Mesendoderm (in vitro differentiated cells): ENCODE data around the gene OR11H7.
"Not testable (repeated sequence)": the region's sequence is repeated elsewhere in the genome, so short reads cannot be mapped to it uniquely, and the experiment has no call there.

Experiments
- DNase-seq: peaks from one replicate; pipeline ENCODE4 v3.0.0; 2013
- H2AK5ac ChIP-seq: 2 replicates; pipeline ENCODE4 v1.6.1; 2013; ENCODE audit warnings: low read length, inconsistent platforms
- H2BK120ac ChIP-seq: 2 replicates; pipeline ENCODE4 v1.6.1; 2013; ENCODE audit warnings: low read depth, mild to moderate bottlenecking, low read length, moderate library complexity, mixed read lengths
- H2BK15ac ChIP-seq: replicated peaks from 2 replicates; pipeline ENCODE4 v1.6.1; 2013; ENCODE audit warnings: low read depth, mild to moderate bottlenecking, moderate library complexity
- H2BK5ac ChIP-seq: 2 replicates; pipeline ENCODE4 v1.6.1; 2013; ENCODE audit warnings: low read length, inconsistent platforms
- H3K18ac ChIP-seq: 2 replicates; pipeline ENCODE4 v1.6.1; 2013; ENCODE audit warnings: mild to moderate bottlenecking, low read length, mixed read lengths
- H3K23ac ChIP-seq: one replicate; pipeline ENCODE4 v1.6.1; 2013; ENCODE audit warnings: low read length
- H3K27ac ChIP-seq: 2 replicates; pipeline ENCODE4 v1.5.1; 2013; ENCODE audit warnings: low read depth, mild to moderate bottlenecking, inconsistent platforms, low read length, moderate library complexity
- H3K27me3 ChIP-seq: 2 replicates; pipeline ENCODE4 v1.6.1; 2013; ENCODE audit warnings: low read length, control low read depth, mild to moderate bottlenecking, inconsistent platforms; ENCODE audit not compliant: insufficient read depth, poor library complexity
- H3K36me3 ChIP-seq: 2 replicates; pipeline ENCODE4 v1.6.1; 2013; ENCODE audit warnings: low read length, inconsistent platforms; ENCODE audit not compliant: control insufficient read depth, insufficient read depth
- H3K4ac ChIP-seq: one replicate; pipeline ENCODE4 v1.6.1; 2013; ENCODE audit warnings: low read depth, mild to moderate bottlenecking, low read length, moderate library complexity
- H3K4me1 ChIP-seq: 2 replicates; pipeline ENCODE4 v1.6.1; 2013; ENCODE audit warnings: low read depth, low read length, inconsistent platforms; ENCODE audit not compliant: control insufficient read depth
- H3K4me2 ChIP-seq: 2 replicates; pipeline ENCODE4 v1.6.1; 2013; ENCODE audit warnings: low read length
- H3K4me3 ChIP-seq: 2 replicates; pipeline ENCODE4 v1.5.1; 2013; ENCODE audit warnings: mild to moderate bottlenecking, low read length
- H3K56ac ChIP-seq: one replicate; pipeline ENCODE4 v1.6.1; 2013; ENCODE audit warnings: low read length
- H3K79me1 ChIP-seq: 2 replicates; pipeline ENCODE4 v1.6.1; 2013; ENCODE audit warnings: low read length, inconsistent platforms
- H3K79me2 ChIP-seq: 2 replicates; pipeline ENCODE4 v1.6.1; 2013; ENCODE audit warnings: mild to moderate bottlenecking, low read length; ENCODE audit not compliant: control insufficient read depth, insufficient read depth
- H3K9ac ChIP-seq: 2 replicates; pipeline ENCODE4 v1.6.1; 2013; ENCODE audit warnings: low read length, inconsistent platforms
- H4K5ac ChIP-seq: one replicate; pipeline ENCODE4 v1.6.1; 2013; ENCODE audit warnings: low read length
- H4K8ac ChIP-seq: one replicate; pipeline ENCODE4 v1.6.1; 2013; ENCODE audit warnings: low read depth, mild to moderate bottlenecking, control low read depth, low read length, moderate library complexity
- WGBS: extraction: QIAGEN DNeasy Blood & Tissue Kit; methylation state at CpG from one replicate; pipeline ENCODE4 v1.1.7; 2013; ENCODE audit warnings: low lambda C conversion rate, missing lambda C conversion rate; ENCODE audit not compliant: insufficient coverage; ENCODE audit errors: extremely low coverage; 5-methylcytosine and 5-hydroxymethylcytosine counted together

Gene OR11H7

DNA sequence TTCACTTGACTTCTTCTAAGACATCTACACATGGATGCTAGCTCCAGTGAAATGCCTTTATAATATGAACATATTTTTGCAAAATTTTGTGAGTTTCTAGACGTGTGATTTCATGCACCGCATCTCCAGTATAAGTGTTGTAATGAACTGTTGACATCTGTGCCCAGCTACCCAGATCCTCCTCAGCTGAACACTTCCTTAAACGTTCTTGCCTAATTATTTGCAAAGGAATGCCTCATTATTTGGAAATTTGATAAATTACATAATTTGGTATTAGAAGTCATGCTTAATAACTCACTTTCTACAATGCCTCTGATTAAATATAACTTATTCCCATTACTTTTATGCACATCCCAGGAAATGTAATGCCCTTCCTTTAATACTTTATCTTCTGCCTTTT lies 24.1 kb upstream of the OR11H7 start:
- Histone ChIP-seq H2BK15ac (no peak overlapping the region), H3K18ac (no peak overlapping the region), H3K4me2 (no peak overlapping the region), H2AK5ac (no peak overlapping the region), H3K4ac (no peak overlapping the region), H3K23ac (no peak overlapping the region), H4K5ac (no peak overlapping the region), H2BK120ac (no peak overlapping the region), H3K9ac (no peak overlapping the region), H2BK5ac (no peak overlapping the region), H3K79me2 (no peaks in the 10 kb centered on the region), H3K79me1 (no peaks in the 10 kb centered on the region), H3K36me3 (no peaks in the 10 kb centered on the region), H3K27me3 (no peaks in the 10 kb centered on the region), H4K8ac (no peak overlapping the region), H3K27ac (no peak overlapping the region), H3K56ac (no peak overlapping the region), H3K4me1 (no peaks in the 10 kb centered on the region), H3K4me3 (no peak overlapping the region)
- no CpG with 5 or more reads among the region's 3 CpGs for WGBS
- DNase-seq: no peak

DNA sequence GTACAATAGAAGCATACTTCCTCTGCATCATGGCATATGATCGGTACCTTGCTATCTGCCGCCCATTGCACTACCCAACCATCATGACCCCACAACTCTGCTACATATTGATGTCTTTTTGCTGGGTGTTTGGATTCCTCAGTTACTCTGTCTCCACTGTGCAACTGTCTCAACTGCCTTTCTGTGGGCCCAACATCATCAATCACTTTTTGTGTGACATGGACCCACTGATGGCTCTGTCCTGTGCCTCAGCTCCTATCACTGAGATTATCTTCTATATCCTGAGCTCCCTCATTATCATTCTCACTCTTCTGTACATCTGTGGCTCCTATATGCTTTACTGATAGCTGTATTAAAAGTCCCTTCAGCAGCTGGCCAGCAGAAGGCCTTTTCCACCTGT lies 19.2 kb upstream of the OR11H7 start:
- Histone ChIP-seq H3K4me3 (no peak overlapping the region), H3K79me2 (no peaks in the 10 kb centered on the region), H2AK5ac (no peak overlapping the region), H4K8ac (no peak overlapping the region), H3K36me3 (no peaks in the 10 kb centered on the region), H2BK15ac (no peak overlapping the region), H3K18ac (no peak overlapping the region), H3K27me3 (no peaks in the 10 kb centered on the region), H3K23ac (no peak overlapping the region), H2BK5ac (no peak overlapping the region), H3K4ac (no peak overlapping the region), H3K56ac (no peak overlapping the region), H3K9ac (no peak overlapping the region), H3K4me2 (no peak overlapping the region), H3K4me1 (no peaks in the 10 kb centered on the region), H2BK120ac (no peak overlapping the region), H3K27ac (no peak overlapping the region), H4K5ac (no peak overlapping the region), H3K79me1 (no peaks in the 10 kb centered on the region)
- no CpG with 5 or more reads among the region's 2 CpGs for WGBS
- DNase-seq: no peak

DNA sequence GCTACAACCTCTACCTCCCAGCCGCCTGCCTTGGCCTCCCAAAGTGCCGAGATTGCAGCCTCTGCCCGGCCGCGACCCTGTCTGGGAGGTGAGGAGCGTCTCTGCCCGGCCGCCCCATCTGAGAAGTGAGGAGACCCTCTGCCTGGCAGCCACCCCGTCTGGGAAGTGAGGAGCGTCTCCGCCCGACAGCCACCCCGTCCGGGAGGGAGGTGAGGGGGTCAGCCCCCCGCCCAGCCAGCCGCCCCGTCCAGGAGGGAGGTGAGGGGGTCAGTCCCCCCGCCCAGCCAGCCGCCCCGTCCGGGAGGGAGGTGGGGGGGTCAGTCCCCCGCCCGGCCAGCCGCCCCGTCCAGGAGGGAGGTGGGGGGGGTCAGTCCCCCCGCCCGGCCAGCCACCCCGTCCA lies 16.4 kb upstream of the OR11H7 start:
- not testable (repeated sequence) for H2BK15ac ChIP-seq, H3K79me2 ChIP-seq, H2BK5ac ChIP-seq, H2BK120ac ChIP-seq, H3K4me2 ChIP-seq, H4K5ac ChIP-seq, H3K23ac ChIP-seq, H3K4me3 ChIP-seq, H3K56ac ChIP-seq, H3K27ac ChIP-seq, H2AK5ac ChIP-seq, H3K36me3 ChIP-seq, H4K8ac ChIP-seq, H3K9ac ChIP-seq, H3K4ac ChIP-seq, H3K18ac ChIP-seq, DNase-seq, H3K4me1 ChIP-seq, H3K27me3 ChIP-seq, H3K79me1 ChIP-seq
- no CpG with 5 or more reads among the region's 28 CpGs for WGBS

DNA sequence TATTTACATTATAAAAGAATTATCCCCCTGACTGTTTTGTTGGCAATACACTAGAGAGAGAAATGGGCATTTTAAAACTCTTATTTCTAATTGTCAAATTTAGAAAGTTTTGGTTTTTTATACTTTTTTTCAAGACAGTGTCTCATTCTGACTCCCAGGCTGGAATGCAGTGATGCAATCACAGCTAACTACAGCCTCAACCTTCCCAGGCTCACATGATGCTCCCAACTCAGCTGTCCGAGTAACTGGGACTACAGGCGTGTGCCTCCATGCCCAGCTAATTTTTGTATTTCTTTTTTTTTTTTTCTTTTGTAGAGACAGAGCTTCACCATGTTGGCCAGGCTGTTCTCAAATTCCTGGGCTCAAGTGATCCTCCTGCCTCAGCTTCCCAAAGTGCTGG lies 13.6 kb upstream of the OR11H7 start:
- Histone ChIP-seq H2BK15ac (no peak overlapping the region), H3K56ac (no peak overlapping the region), H3K4ac (no peak overlapping the region), H3K4me3 (no peak overlapping the region), H3K27ac (no peak overlapping the region), H3K79me2 (no peaks in the 10 kb centered on the region), H3K36me3 (no peaks in the 10 kb centered on the region), H3K79me1 (no peaks in the 10 kb centered on the region), H3K4me1 (no peaks in the 10 kb centered on the region), H3K23ac (no peak overlapping the region), H4K8ac (no peak overlapping the region), H4K5ac (no peak overlapping the region), H2AK5ac (no peak overlapping the region), H2BK5ac (no peak overlapping the region), H3K27me3 (no peaks in the 10 kb centered on the region), H3K4me2 (no peak overlapping the region), H2BK120ac (no peak overlapping the region), H3K9ac (no peak overlapping the region), H3K18ac (no peak overlapping the region)
- DNase-seq: no peak
- no CpG with 5 or more reads among the region's 2 CpGs for WGBS

DNA sequence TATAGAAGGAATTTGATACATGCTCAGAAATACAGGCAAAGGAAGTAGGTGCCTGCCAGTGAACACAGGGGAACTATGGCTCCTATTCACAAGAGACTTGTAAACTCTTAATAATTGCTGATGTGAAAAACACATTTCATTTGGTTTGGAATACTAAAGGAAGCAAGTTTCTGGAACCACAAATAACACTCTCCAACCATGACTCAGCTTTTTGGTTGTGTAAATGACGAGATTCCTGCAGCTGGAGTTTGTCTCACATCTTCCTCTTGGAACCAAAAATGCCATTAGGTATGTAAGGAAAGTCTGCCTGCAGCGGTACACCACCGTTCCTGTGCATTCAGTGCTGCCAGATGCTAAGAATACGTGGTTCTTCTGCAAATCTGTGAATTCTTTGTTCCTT lies 9.7 kb upstream of the OR11H7 start:
- Histone ChIP-seq H4K8ac (no peak overlapping the region), H3K56ac (no peak overlapping the region), H3K9ac (no peak overlapping the region), H3K18ac (no peak overlapping the region), H2BK5ac (no peak overlapping the region), H2BK120ac (no peak overlapping the region), H3K23ac (no peak overlapping the region), H3K27me3 (no peaks in the 10 kb centered on the region), H3K4me1 (no peaks in the 10 kb centered on the region), H3K36me3 (no peaks in the 10 kb centered on the region), H4K5ac (no peak overlapping the region), H3K4me2 (no peak overlapping the region), H2BK15ac (no peak overlapping the region), H3K27ac (no peak overlapping the region), H3K4ac (no peak overlapping the region), H3K79me1 (no peaks in the 10 kb centered on the region), H3K79me2 (no peaks in the 10 kb centered on the region), H2AK5ac (no peak overlapping the region), H3K4me3 (no peak overlapping the region)
- no CpG with 5 or more reads among the region's 4 CpGs for WGBS
- DNase-seq: no peak

DNA sequence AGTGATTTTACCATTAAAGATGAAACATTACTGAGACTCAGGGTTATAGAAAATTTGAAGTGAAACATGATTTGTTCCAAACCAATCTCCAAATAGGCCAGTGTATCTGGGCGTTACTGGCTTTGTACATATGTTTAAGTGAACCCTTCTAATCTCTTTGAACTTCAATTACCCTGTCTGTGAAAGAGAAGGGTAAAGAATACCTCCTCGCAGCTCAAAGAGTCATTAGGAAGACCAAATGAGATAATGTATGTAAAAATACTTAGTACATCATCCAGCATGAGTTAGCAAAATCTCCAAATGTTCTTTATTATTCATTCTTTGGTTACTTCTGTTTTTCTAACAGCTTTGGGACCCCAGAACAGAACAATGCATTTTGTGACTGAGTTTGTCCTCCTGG lies 5.4 kb upstream of the OR11H7 start, which contains the start of gene OR11H6:
TSS of gene OR11H6 (plus strand) at position 301 of the 400 bp plus-strand sequence. CDS start at position 301, 0 bp downstream.
- no peak within 1 kb of the TSS for H3K23ac ChIP-seq
- no CpG with 5 or more reads among the region's 2 CpGs for WGBS

More for the DNA sequence above, 5.4 kb upstream of the OR11H7 start, which contains the start of gene OR11H6:
- H3K36me3 ChIP-seq: no peaks in the 10 kb centered on the region
- H3K79me2 ChIP-seq: no peaks in the 10 kb centered on the region
- H4K5ac ChIP-seq: no peak within 1 kb of the TSS
- H3K4ac ChIP-seq: no peak within 1 kb of the TSS
- H3K4me2 ChIP-seq: no peak within 1 kb of the TSS
- H3K27ac ChIP-seq: no peak within 1 kb of the TSS
- no peaks in the 10 kb centered on the region for H3K27me3 ChIP-seq
- no peak within 1 kb of the TSS for H4K8ac ChIP-seq
- H2BK15ac ChIP-seq: no peak within 1 kb of the TSS
- no peaks in the 10 kb centered on the region for H3K79me1 ChIP-seq
- H3K4me3 ChIP-seq: no peak within 1 kb of the TSS
- no peak within 1 kb of the TSS for H2BK5ac ChIP-seq
- no peak within 1 kb of the TSS for H3K56ac ChIP-seq
- H3K4me1 ChIP-seq: no peaks in the 10 kb centered on the region
- DNase-seq: no peak
- H2AK5ac ChIP-seq: no peak within 1 kb of the TSS
- no peak within 1 kb of the TSS for H3K18ac ChIP-seq
- H3K9ac ChIP-seq: no peak within 1 kb of the TSS
- no peak within 1 kb of the TSS for H2BK120ac ChIP-seq
